ENCODE measurements around the gene SNX24. TPM values are rescaled to one million over a fixed set of nuclear protein-coding genes. Genes with fewer than 3 reads are reported as not detected.

SNX24 gene
- total and polyA plus RNA-seq, 8 donors: 1.2 to 38.5 (median 20.0) TPM

DNA sequence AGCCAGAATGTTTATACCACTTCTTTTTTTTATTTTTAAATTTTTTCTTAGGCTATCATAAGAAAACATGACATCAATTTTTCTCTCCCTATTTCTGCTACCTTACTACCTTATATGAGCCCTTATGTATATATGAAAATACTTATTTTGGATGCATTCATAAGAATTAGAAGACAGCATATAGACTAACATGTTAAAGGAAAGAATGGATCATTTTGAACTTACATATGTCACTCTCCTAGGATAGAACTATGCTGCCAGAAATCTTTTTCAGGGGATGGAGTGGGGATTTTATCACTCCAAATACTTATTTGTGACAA lies 51.8 kb downstream of the SNX24 start:
- Histone ChIP-seq H3K4me3 (no peak overlapping the region), H3K27ac (no peak overlapping the region), H3K36me3 (no peaks in the 10 kb centered on the region), H3K27me3 (no peaks in the 10 kb centered on the region), H3K4me1 (no peaks in the 10 kb centered on the region), H3K9me3 (no peaks in the 10 kb centered on the region)
- TF ChIP-seq EP300 (IDR thresholded peaks at IDR 0.05) (no peak), POLR2AphosphoS5 (IDR thresholded peaks at IDR 0.05) (no peak), POLR2A (IDR thresholded peaks at IDR 0.05) (no peak)
- TF ChIP-seq, protein P1, sequence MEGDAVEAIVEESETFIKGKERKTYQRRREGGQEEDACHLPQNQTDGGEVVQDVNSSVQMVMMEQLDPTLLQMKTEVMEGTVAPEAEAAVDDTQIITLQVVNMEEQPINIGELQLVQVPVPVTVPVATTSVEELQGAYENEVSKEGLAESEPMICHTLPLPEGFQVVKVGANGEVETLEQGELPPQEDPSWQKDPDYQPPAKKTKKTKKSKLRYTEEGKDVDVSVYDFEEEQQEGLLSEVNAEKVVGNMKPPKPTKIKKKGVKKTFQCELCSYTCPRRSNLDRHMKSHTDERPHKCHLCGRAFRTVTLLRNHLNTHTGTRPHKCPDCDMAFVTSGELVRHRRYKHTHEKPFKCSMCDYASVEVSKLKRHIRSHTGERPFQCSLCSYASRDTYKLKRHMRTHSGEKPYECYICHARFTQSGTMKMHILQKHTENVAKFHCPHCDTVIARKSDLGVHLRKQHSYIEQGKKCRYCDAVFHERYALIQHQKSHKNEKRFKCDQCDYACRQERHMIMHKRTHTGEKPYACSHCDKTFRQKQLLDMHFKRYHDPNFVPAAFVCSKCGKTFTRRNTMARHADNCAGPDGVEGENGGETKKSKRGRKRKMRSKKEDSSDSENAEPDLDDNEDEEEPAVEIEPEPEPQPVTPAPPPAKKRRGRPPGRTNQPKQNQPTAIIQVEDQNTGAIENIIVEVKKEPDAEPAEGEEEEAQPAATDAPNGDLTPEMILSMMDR (IDR thresholded peaks at IDR 0.05): no peak
- intact Hi-C loops (cut with DNase I; ENCODE audit: low total_unique reads): no loop called here
- DNase-seq: no peak

DNA sequence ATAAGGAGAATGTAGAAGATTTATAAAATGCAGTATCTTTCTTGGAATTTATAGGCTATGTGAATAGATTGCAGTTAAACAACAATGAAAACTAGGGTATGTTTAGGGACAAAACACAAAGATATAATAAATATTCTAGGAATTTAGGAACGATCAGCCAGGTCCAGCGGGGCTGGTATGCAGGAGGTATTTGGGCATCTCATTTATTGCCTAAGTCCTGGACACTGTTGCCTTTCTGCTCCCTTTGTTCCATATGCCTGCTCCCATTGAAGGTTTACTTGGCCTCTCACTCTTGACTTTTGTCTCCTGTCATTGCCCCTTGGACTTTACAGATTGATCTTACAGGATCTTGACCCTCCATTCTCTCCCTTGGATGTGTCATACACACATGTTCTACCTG lies 55.9 kb downstream of the SNX24 start:
- no peaks in the 10 kb centered on the region for H3K9me3 ChIP-seq
- H3K4me3 ChIP-seq: no peak overlapping the region
- no peaks in the 10 kb centered on the region for H3K27me3 ChIP-seq
- H3K36me3 ChIP-seq: no peaks in the 10 kb centered on the region
- H3K27ac ChIP-seq: no peak overlapping the region
- peaks cover 0 to 1% (median 0%) of the 10 kb centered on the region in 4 donors for H3K4me1 ChIP-seq
- DNase-seq: no peak
- TF ChIP-seq, protein P1 (IDR thresholded peaks at IDR 0.05): no peak
- intact Hi-C loops (cut with DNase I; ENCODE audit: low total_unique reads): no loop called here
- 91 to 98% (median 95%) methylated on average over 2 of the region's 2 CpGs for whole genome bisulfite sequencing, 5 donors

DNA sequence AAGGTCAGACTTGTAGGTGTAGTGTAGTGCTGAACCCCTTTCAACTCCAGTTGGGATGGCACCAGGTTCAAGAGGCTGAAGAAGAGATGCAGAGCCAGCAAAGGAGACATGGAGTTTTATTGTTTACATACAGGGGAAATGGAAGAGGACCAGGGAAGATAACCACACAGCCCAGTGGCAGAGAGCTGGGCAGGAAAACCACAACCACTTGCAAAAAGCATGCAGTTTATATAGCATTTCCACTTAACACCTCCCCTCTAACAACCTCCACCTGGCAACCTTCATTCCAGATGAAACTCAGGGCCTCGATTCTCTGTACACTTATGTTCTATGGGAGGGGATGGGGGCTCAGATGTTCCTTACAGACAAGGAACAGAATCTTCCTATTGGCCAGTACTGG lies 56.9 kb downstream of the SNX24 start:
- no peak for TF ChIP-seq POLR2A (IDR thresholded peaks at IDR 0.05)
- TF ChIP-seq, protein P1 (IDR thresholded peaks at IDR 0.05): no peak
- TF ChIP-seq EP300 (IDR thresholded peaks at IDR 0.05): no peak
- TF ChIP-seq POLR2AphosphoS5 (IDR thresholded peaks at IDR 0.05): no peak
- no peak overlapping the region for H3K27ac ChIP-seq
- H3K4me1 ChIP-seq: peaks cover 0 to 10% (median 0%) of the 10 kb centered on the region in 4 donors
- no peaks in the 10 kb centered on the region for H3K27me3 ChIP-seq
- no peak overlapping the region for H3K4me3 ChIP-seq
- no peaks in the 10 kb centered on the region for H3K36me3 ChIP-seq
- no peak for DNase-seq
- 63 to 82% (median 80%) methylated on average over 1 of the region's 1 CpG for WGBS, 5 donors
- intact Hi-C loops (cut with DNase I; ENCODE audit: low total_unique reads): no loop called here
- H3K9me3 ChIP-seq: no peaks in the 10 kb centered on the region

DNA sequence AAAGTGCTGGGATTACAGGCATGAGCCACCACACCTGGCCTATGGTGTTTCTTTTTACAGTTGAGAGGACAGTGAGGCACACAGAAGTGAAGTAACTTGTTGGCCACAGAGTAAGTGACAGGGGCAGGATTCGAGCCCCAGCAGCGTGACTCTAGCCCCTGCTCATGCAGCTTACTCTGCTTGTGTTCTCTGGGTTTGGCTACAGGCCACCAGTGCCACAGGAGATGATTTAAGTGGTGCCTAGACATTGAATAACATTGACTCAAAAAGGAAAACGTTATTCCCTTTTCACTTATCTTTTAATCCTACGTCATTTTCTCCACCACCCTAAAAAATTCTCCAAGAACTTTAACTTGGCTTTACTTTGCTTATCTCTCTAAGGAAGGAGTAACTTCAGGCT lies 61.4 kb downstream of the SNX24 start:
- WGBS, 5 donors: 50 to 66% (median 54%) methylated on average over 4 of the region's 4 CpGs
- peak in 1 of 2 donors; percentile 7 for DNase-seq
- H3K9me3 ChIP-seq: no peaks in the 10 kb centered on the region
- no peak for TF ChIP-seq POLR2A (IDR thresholded peaks at IDR 0.05)
- TF ChIP-seq, protein P1 (IDR thresholded peaks at IDR 0.05): no peak
- no peak for TF ChIP-seq POLR2AphosphoS5 (IDR thresholded peaks at IDR 0.05)
- no peak for TF ChIP-seq EP300 (IDR thresholded peaks at IDR 0.05)
- H3K27ac ChIP-seq: no peak overlapping the region
- H3K27me3 ChIP-seq: no peaks in the 10 kb centered on the region
- H3K4me1 ChIP-seq: peaks cover 0 to 13% (median 0%) of the 10 kb centered on the region in 4 donors
- intact Hi-C loops (cut with DNase I; ENCODE audit: low total_unique reads): no loop called here
- H3K4me3 ChIP-seq: no peak overlapping the region
- no peaks in the 10 kb centered on the region for H3K36me3 ChIP-seq

DNA sequence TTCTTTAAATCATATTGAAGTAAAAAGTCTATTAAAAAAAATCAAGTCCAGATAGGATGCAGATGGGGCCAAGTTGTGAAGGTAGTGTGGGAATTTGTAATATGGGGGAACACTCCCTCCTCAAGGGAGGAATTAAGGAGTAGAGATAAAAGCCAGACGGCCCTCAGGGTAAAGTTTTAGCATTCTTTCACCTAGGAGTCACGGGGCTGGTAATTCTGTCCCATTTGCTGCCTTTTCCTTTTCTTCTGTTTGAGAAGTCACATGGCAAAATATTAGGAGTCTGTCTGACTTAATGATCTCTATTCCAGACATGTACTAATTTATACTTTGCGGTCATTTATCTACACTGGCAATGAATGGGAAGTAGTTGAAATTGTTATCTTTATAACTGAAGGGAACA lies 61.9 kb downstream of the SNX24 start:
- intact Hi-C loops (cut with DNase I; ENCODE audit: low total_unique reads): no loop called here
- no peak overlapping the region for H3K4me3 ChIP-seq
- no peaks in the 10 kb centered on the region for H3K9me3 ChIP-seq
- WGBS, 5 donors: 70 to 77% (median 75%) methylated on average over 3 of the region's 3 CpGs
- DNase-seq: no peak
- no peak overlapping the region for H3K27ac ChIP-seq
- no peaks in the 10 kb centered on the region for H3K27me3 ChIP-seq
- no peaks in the 10 kb centered on the region for H3K36me3 ChIP-seq
- no peak for TF ChIP-seq POLR2A (IDR thresholded peaks at IDR 0.05)
- TF ChIP-seq EP300 (IDR thresholded peaks at IDR 0.05): no peak
- peaks cover 0 to 13% (median 0%) of the 10 kb centered on the region in 4 donors for H3K4me1 ChIP-seq
